ENCODE data around the gene PPP3CA.

The PPP3CA gene

GRCh38 chr4:101337688-101338087, 9.6 kb downstream of the PPP3CA start:
- no peak for TF ChIP-seq CTCF (IDR thresholded peaks at IDR 0.05; ENCODE audit: control extremely low read depth, extremely low read depth, low read depth, missing control alignments)
- no peak for DNase-seq (ENCODE audit: extremely low spot score)
- ChIA-PET CTCF (interaction anchor here (0.9 to 1.7 kb wide), 2 partner anchors 11 to 25 kb away, joined by 3 to 4 read pairs; no protein-coding TSS in a partner anchor), POLR2A (no interaction called here)

DNA sequence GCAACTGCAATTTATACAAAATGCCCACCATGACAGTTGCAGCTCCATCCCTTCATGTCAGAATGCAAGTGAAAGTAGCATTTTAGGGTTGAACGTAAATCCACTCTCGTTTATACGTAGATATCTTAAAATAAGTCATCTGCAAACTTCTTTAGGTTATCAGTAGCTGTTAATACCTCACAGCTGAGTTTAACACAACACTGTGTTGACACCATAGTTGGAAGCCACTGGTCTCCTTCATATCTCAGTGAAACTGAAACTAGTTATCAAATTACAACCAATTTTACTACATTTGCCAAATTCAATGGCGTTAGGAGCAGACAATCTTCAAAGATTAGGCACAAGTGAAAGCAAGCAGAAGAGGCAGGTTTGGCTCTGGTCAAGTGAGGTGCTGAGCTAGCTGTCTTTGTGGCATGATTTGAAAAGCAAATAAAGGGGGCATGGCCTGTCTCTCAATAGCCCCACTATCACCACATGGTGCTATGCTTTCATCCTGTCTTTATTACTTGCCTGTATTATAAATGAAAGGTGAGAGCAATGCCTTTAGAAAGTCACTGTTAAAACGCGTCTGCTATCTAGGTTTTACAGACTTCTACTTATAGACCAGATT, 12.3 kb downstream of the PPP3CA start:
- POLR2A ChIA-PET: no interaction called here
- no peak for DNase-seq (ENCODE audit: extremely low spot score)
- CTCF ChIA-PET: no interaction called here
- TF ChIP-seq CTCF (IDR thresholded peaks at IDR 0.05; ENCODE audit: control extremely low read depth, extremely low read depth, low read depth, missing control alignments): no peak

GRCh38 chr4:101332424-101332823, 14.9 kb downstream of the PPP3CA start:
- TF ChIP-seq CTCF (IDR thresholded peaks at IDR 0.05; ENCODE audit: control extremely low read depth, extremely low read depth, low read depth, missing control alignments): no peak
- ChIA-PET CTCF (interaction anchor here (1.2 kb wide), 1 partner anchor 10 kb away, joined by 4 read pairs; no protein-coding TSS in a partner anchor), POLR2A (no interaction called here)
- DNase-seq (ENCODE audit: extremely low spot score): no peak

- ChIA-PET POLR2A (no interaction called here), CTCF (no interaction called here)
- DNase-seq (ENCODE audit: extremely low spot score): no peak
- no peak for TF ChIP-seq CTCF (IDR thresholded peaks at IDR 0.05; ENCODE audit: control extremely low read depth, extremely low read depth, low read depth, missing control alignments)
These were observed 16.3 kb downstream of the PPP3CA start for GRCh38 chr4:101331017-101331416.

GRCh38 chr4:101329592-101329991, 17.7 kb downstream of the PPP3CA start:
- no peak for DNase-seq (ENCODE audit: extremely low spot score)
- CTCF ChIA-PET: interaction anchor here (1.2 kb wide), 1 partner anchor 18 kb away, joined by 3 read pairs; no protein-coding TSS in a partner anchor
- TF ChIP-seq CTCF (IDR thresholded peaks at IDR 0.05; ENCODE audit: control extremely low read depth, extremely low read depth, low read depth, missing control alignments): no peak
- POLR2A ChIA-PET: no interaction called here

DNA sequence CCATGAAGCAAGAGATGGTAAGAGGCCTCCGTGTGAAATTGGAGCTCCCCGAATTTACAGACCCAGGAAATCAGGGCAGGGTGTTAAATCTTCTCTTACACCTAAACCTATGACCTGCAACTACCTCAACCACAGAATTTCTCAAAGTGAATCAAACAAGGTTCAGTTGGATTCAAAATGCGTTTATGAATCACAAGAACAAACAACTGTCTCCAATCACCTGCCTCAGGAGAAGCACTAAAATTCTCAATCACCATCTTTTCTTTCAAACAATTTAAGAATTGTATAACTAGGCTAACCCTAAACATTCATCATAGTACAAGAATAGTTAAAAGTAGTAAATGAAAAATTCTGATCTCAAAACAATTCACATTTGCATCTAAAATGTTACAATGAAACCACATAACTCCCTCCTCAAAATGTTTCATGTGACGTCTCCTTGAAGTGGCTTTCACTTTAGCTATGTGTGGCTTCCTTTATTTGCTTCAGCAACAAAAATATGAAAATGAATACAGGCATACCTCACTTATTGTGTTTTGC, 19.2 kb downstream of the PPP3CA start:
- DNase-seq (ENCODE audit: extremely low spot score): peak; percentile 26
- ChIA-PET CTCF (no interaction called here), POLR2A (no interaction called here)
- TF ChIP-seq CTCF (IDR thresholded peaks at IDR 0.05; ENCODE audit: control extremely low read depth, extremely low read depth, low read depth, missing control alignments): no peak

Measured in GM10248 (cell line).